Caco-2 (cell line): Measurements from ENCODE around the gene NT5DC1. TPM values are rescaled to one million over a fixed set of nuclear protein-coding genes. Genes with fewer than 3 reads are reported as not detected.

Source experiments
- BruUV-seq: library from RNA; stranded (reverse); fragments of 400-500 nt; replicated peaks from 2 replicates; lab custom pipeline; 2021; lab: Mats Ljungman, UMichigan
- CTCF ChIA-PET: fragments of 300-600 bp; sonication (Branson Sonifier 250); formaldehyde crosslinking; loops from one replicate; lab custom pipeline; 2022; ENCODE audit warnings: antibody characterized with exemption; lab: Charles Lee
- POLR2A ChIA-PET: fragments of 300-600 bp; sonication (Branson Sonifier 250); formaldehyde crosslinking; loops from one replicate; lab custom pipeline; 2022; ENCODE audit warnings: antibody characterized with exemption; lab: Charles Lee
- DNase-seq, 2 experiments: peaks; one replicate each; pipeline versions ENCODE4 v3.0.0 to v3.0.0-alpha.2; 2020 to 2022
- H3K27me3 ChIP-seq: replicated peaks from 2 replicates; pipeline ENCODE4 v1.6.0; 2011; ENCODE audit warnings: low read length; ENCODE audit not compliant: control insufficient read depth, insufficient read depth
- H3K36me3 ChIP-seq: 2 replicates; pipeline ENCODE4 v1.5.1; 2011; ENCODE audit warnings: low read length; ENCODE audit not compliant: control insufficient read depth, insufficient read depth
- H3K4me1 ChIP-seq: fragments of 250-450 bp; sonication (Bioruptor Pico); 2 replicates; pipeline ENCODE4 v1.5.1; 2020; ENCODE audit warnings: mild to moderate bottlenecking
- H3K4me3 ChIP-seq: 2 replicates; pipeline ENCODE4 v1.5.1; 2011; ENCODE audit warnings: low read depth, mild to moderate bottlenecking, control low read depth, low read length
- H3K9me3 ChIP-seq: fragments of 250-450 bp; sonication (Bioruptor Pico); 2 replicates; pipeline ENCODE4 v1.5.1; 2020; ENCODE audit warnings: mild to moderate bottlenecking, moderate library complexity
- H3K27ac Mint-ChIP-seq: one replicate; pipeline ENCODE4 v1.8.0; 2022; ENCODE audit warnings: mixed read lengths; ENCODE audit not compliant: unreplicated experiment
- H3K27me3 Mint-ChIP-seq: one replicate; pipeline ENCODE4 v1.8.0; 2022; ENCODE audit warnings: mixed read lengths; ENCODE audit not compliant: insufficient read depth, unreplicated experiment
- H3K36me3 Mint-ChIP-seq: one replicate; pipeline ENCODE4 v1.8.0; 2022; ENCODE audit warnings: mild to moderate bottlenecking, mixed read lengths; ENCODE audit not compliant: insufficient read depth, unreplicated experiment
- H3K4me1 Mint-ChIP-seq: one replicate; pipeline ENCODE4 v1.8.0; 2022; ENCODE audit warnings: low read depth, mixed read lengths; ENCODE audit not compliant: unreplicated experiment
- H3K4me3 Mint-ChIP-seq: one replicate; pipeline ENCODE4 v1.8.0; 2022; ENCODE audit warnings: mild to moderate bottlenecking, moderate library complexity, mixed read lengths; ENCODE audit not compliant: unreplicated experiment
- H3K9me3 Mint-ChIP-seq: one replicate; pipeline ENCODE4 v1.8.0; 2022; ENCODE audit warnings: mixed read lengths; ENCODE audit not compliant: unreplicated experiment
- CTCF ChIP-seq, 2 experiments: fragments of 200-600 bp in 1 of 2; IDR thresholded peaks; 1 replicate in 1 of 2; 2 replicates in 1 of 2; pipeline versions ENCODE4 v1.5.1 to v1.8.0; 2011 to 2022; ENCODE audit warnings: antibody characterized with exemption in 1 of 2, control low read depth in 1 of 2, inconsistent platforms in 1 of 2, low read depth in 1 of 2, low read length in 1 of 2, mild to moderate bottlenecking in 1 of 2, moderate library complexity in 1 of 2; ENCODE audit not compliant: insufficient read depth in 1 of 2, severe bottlenecking in 1 of 2, unreplicated experiment in 1 of 2
- intact Hi-C: fragments of 100-400 bp; cut with micrococcal nuclease; formaldehyde crosslinking; loops from one replicate; pipeline ENCODE4 v1.10.0; 2022; ENCODE audit not compliant: unreplicated experiment
- total RNA-seq: library from RNA; stranded (reverse); gene quantifications from 2 replicates; pipeline ENCODE4 v1.2.3, GENCODE V29; 2022

The NT5DC1 gene
- total RNA-seq, 1 experiment from 2014 or later, result 54.3 TPM

DNA sequence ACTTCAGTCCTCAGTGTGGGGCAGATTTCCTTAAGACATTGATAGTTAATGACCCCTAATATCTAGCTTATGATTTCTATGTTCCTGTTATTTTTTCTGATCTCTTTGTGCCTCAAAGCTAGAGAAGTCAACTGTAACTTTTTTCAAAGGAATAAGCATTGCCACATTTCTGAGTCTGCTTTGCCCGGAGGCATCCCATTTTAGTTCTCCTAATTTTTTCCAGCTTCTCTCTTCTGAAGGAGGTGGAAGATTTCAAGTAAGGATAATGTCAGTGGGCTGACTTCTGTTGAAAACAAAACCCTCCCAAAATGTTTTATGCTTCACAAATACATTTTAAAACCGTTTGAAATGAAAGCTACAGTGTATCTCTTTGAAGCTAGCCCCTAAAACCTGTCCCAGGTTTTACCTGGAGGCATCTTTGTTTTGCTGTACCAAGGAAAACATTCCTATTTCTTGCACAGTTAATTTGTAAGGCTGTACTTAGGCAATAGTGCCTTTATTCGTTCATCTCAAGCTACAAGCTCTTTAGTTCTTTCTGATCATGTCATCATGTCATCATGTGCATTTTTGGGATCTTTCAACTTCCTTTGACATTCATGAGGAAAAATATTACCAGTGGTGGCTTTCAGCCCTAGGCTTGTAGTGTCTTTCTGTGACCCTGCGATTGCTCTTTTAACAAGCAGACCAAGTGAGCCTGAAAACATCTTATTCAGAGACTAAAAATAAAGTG, 107.6 kb downstream of the NT5DC1 start:
- intact Hi-C loops, result no loop called here
- no peaks in the 10 kb centered on the region for H3K27me3 ChIP-seq
- no peak overlapping the region for H3K27ac Mint-ChIP-seq
- H3K9me3 Mint-ChIP-seq, result no peaks in the 10 kb centered on the region
- H3K36me3 ChIP-seq, result no peaks in the 10 kb centered on the region; the same call in 1 of the 2 replicates
- POLR2A ChIA-PET, result no interaction called here
- CTCF ChIA-PET, result no interaction called here
- no peak overlapping the region for H3K4me3 ChIP-seq
- no TSS peak for BruUV-seq
- H3K4me3 Mint-ChIP-seq, result no peak overlapping the region
- no peaks in the 10 kb centered on the region for H3K36me3 Mint-ChIP-seq
- no peaks in the 10 kb centered on the region for H3K9me3 ChIP-seq
- no peaks in the 10 kb centered on the region for H3K4me1 Mint-ChIP-seq
- DNase-seq, result no peak
- no peaks in the 10 kb centered on the region for H3K4me1 ChIP-seq
- no peaks in the 10 kb centered on the region for H3K27me3 Mint-ChIP-seq
- no peak for TF ChIP-seq CTCF (IDR thresholded peaks at IDR 0.05; ENCODE audit: insufficient read depth in 1 of 2, low read depth in 1 of 2, low read length in 1 of 2, severe bottlenecking in 1 of 2, unreplicated experiment in 1 of 2)

DNA sequence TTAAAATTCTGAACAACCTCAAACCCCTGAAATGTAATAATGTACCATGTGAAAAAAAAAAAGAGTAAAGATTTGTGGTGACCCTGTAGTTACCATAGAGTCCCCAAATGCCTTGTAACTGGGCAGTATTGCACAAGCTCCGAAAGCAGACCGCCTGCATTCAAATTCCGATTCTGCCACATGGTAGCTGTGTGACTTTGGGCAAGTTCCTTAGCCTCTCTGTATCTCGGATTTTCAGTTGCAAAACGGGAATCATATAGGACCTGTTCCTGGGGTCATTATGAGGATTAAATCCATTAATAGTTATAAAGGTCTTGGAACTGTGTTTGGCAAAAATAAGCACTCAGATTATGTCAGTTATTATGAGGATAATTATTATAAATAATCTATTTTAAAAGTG, 109.7 kb downstream of the NT5DC1 start:
- TF ChIP-seq CTCF (IDR thresholded peaks at IDR 0.05; ENCODE audit: insufficient read depth in 1 of 2, low read depth in 1 of 2, low read length in 1 of 2, severe bottlenecking in 1 of 2, unreplicated experiment in 1 of 2), result no peak
- ChIA-PET CTCF (no interaction called here), POLR2A (no interaction called here)
- Histone ChIP-seq H3K4me3 (no peak overlapping the region), H3K27me3 (no peaks in the 10 kb centered on the region), H3K4me1 (no peaks in the 10 kb centered on the region), H3K36me3 (no peaks in the 10 kb centered on the region; the same call in 1 of the 2 replicates), H3K9me3 (no peaks in the 10 kb centered on the region)
- H3K9me3 Mint-ChIP-seq, result no peaks in the 10 kb centered on the region
- H3K4me1 Mint-ChIP-seq, result no peaks in the 10 kb centered on the region
- H3K4me3 Mint-ChIP-seq, result no peak overlapping the region
- H3K27me3 Mint-ChIP-seq, result no peaks in the 10 kb centered on the region
- intact Hi-C loops, result no loop called here
- no peak for DNase-seq
- no peaks in the 10 kb centered on the region for H3K36me3 Mint-ChIP-seq
- no peak overlapping the region for H3K27ac Mint-ChIP-seq
- no TSS peak for BruUV-seq

DNA sequence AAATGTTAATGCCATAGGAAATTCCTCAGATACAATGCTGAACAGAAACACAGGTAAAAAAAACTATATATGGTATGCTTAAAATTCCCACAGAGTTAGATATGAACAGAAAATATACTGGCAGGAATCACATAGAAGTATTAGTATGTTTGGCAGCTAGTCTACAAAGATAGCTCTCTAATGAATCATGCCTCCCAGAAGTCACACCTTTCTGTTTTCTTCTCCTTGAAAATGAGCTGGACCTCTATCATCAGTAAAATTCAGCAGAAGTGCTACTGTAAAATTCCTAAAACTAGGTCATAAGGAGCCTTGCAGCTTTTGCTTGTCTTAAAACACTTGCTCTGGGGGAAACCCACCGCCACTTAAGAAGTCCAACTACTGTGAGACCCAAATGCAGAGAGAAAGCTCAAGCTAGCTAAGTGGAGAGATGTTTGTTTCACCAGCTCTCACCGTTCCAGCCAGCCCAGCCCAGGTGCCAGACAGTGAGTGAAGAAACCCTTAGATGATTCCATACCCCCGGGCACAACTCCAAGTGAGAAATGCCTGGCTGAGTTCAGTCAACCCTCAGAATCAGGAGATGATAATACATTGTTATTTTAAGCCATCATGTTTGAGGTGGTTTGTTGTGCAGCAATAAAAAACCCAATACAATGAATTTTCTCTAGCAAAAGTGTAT, 110.2 kb downstream of the NT5DC1 start:
- no peak for TF ChIP-seq CTCF (IDR thresholded peaks at IDR 0.05; ENCODE audit: insufficient read depth in 1 of 2, low read depth in 1 of 2, low read length in 1 of 2, severe bottlenecking in 1 of 2, unreplicated experiment in 1 of 2)
- H3K27ac Mint-ChIP-seq, result no peak overlapping the region
- no peak overlapping the region for H3K4me3 ChIP-seq
- no peaks in the 10 kb centered on the region for H3K36me3 Mint-ChIP-seq
- no peaks in the 10 kb centered on the region for H3K9me3 ChIP-seq
- H3K27me3 ChIP-seq, result no peaks in the 10 kb centered on the region
- H3K36me3 ChIP-seq, result no peaks in the 10 kb centered on the region; the same call in 1 of the 2 replicates
- H3K27me3 Mint-ChIP-seq, result no peaks in the 10 kb centered on the region
- no peak for DNase-seq
- no peak overlapping the region for H3K4me3 Mint-ChIP-seq
- ChIA-PET POLR2A (no interaction called here), CTCF (no interaction called here)
- no TSS peak for BruUV-seq
- intact Hi-C loops, result no loop called here
- H3K9me3 Mint-ChIP-seq, result no peaks in the 10 kb centered on the region
- H3K4me1 Mint-ChIP-seq, result no peaks in the 10 kb centered on the region
- no peaks in the 10 kb centered on the region for H3K4me1 ChIP-seq
